ENCODE data around the gene ETV3L. TPM values are rescaled to one million over a fixed set of nuclear protein-coding genes. Genes with fewer than 3 reads are reported as not detected.

Gene ETV3L
- total RNA-seq, 1 experiment from 2014 or later, result not detected

- TF ChIP-seq, protein P1, sequence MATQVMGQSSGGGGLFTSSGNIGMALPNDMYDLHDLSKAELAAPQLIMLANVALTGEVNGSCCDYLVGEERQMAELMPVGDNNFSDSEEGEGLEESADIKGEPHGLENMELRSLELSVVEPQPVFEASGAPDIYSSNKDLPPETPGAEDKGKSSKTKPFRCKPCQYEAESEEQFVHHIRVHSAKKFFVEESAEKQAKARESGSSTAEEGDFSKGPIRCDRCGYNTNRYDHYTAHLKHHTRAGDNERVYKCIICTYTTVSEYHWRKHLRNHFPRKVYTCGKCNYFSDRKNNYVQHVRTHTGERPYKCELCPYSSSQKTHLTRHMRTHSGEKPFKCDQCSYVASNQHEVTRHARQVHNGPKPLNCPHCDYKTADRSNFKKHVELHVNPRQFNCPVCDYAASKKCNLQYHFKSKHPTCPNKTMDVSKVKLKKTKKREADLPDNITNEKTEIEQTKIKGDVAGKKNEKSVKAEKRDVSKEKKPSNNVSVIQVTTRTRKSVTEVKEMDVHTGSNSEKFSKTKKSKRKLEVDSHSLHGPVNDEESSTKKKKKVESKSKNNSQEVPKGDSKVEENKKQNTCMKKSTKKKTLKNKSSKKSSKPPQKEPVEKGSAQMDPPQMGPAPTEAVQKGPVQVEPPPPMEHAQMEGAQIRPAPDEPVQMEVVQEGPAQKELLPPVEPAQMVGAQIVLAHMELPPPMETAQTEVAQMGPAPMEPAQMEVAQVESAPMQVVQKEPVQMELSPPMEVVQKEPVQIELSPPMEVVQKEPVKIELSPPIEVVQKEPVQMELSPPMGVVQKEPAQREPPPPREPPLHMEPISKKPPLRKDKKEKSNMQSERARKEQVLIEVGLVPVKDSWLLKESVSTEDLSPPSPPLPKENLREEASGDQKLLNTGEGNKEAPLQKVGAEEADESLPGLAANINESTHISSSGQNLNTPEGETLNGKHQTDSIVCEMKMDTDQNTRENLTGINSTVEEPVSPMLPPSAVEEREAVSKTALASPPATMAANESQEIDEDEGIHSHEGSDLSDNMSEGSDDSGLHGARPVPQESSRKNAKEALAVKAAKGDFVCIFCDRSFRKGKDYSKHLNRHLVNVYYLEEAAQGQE (IDR thresholded peaks at IDR 0.05; ENCODE audit: low read depth), result no peak
- no peak for TF ChIP-seq FOSL1 (IDR thresholded peaks at IDR 0.05; ENCODE audit: low read depth)
- TF ChIP-seq, protein P2, sequence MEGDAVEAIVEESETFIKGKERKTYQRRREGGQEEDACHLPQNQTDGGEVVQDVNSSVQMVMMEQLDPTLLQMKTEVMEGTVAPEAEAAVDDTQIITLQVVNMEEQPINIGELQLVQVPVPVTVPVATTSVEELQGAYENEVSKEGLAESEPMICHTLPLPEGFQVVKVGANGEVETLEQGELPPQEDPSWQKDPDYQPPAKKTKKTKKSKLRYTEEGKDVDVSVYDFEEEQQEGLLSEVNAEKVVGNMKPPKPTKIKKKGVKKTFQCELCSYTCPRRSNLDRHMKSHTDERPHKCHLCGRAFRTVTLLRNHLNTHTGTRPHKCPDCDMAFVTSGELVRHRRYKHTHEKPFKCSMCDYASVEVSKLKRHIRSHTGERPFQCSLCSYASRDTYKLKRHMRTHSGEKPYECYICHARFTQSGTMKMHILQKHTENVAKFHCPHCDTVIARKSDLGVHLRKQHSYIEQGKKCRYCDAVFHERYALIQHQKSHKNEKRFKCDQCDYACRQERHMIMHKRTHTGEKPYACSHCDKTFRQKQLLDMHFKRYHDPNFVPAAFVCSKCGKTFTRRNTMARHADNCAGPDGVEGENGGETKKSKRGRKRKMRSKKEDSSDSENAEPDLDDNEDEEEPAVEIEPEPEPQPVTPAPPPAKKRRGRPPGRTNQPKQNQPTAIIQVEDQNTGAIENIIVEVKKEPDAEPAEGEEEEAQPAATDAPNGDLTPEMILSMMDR (IDR thresholded peaks at IDR 0.05 in 2 of 3, conservative IDR thresholded peaks at IDR 0.05 in 1 of 3; ENCODE audit: borderline replicate concordance in 1 of 3, insufficient read depth in 1 of 3, low read depth in 2 of 3, low read length in 2 of 3), result no peak
- no peak for TF ChIP-seq SRF (IDR thresholded peaks at IDR 0.05; ENCODE audit: low read depth)
- no peak for TF ChIP-seq CBX3 (IDR thresholded peaks at IDR 0.05; ENCODE audit: low read depth)
- TF ChIP-seq SP1 (IDR thresholded peaks at IDR 0.05; ENCODE audit: low read depth), result no peak
- no peak for TF ChIP-seq TCF7L2 (IDR thresholded peaks at IDR 0.05; ENCODE audit: borderline replicate concordance, extremely low read depth, insufficient read depth, insufficient read length)
- no peak for TF ChIP-seq MAX (IDR thresholded peaks at IDR 0.05)
Observed at GRCh38 chr1:157141212-157141855, 41.7 kb upstream of the ETV3L start (continued).

Measured in HCT116 (cell line).